PFSK-1 (cell line): ENCODE measurements around the gene HERC3.

ENCODE experiments used
- FOXP2 ChIP-seq: optimal IDR thresholded peaks from 2 replicates; pipeline ENCODE3; 2011; ENCODE audit warnings: borderline replicate concordance, control low read depth, inconsistent platforms; ENCODE audit not compliant: insufficient read depth; ENCODE audit errors: extremely low read length, extremely low read depth
- POLR2AphosphoS5 ChIP-seq: IDR thresholded peaks from 2 replicates; pipeline ENCODE4 v1.6.1; 2012; ENCODE audit warnings: low read depth, mild to moderate bottlenecking, control low read depth, low read length, moderate library complexity
- REST ChIP-seq, 2 experiments: IDR thresholded peaks; 2 replicates each; pipeline versions ENCODE4 v1.6.1 to v1.8.0; 2011 to 2012; ENCODE audit warnings: low read depth in 2 of 2, low read length in 2 of 2, control low read depth in 1 of 2, inconsistent platforms in 1 of 2, mild to moderate bottlenecking in 1 of 2, moderate library complexity in 1 of 2; ENCODE audit not compliant: insufficient read depth in 1 of 2
- TAF1 ChIP-seq: IDR thresholded peaks from 2 replicates; pipeline ENCODE4 v1.6.1; 2012; ENCODE audit warnings: low read length, control low read depth, borderline replicate concordance; ENCODE audit not compliant: insufficient read depth

GRCh38 chr4:88613417-88613875, 21.2 kb downstream of the HERC3 start:
- TF ChIP-seq POLR2AphosphoS5 (no peak), TAF1 (no peak), FOXP2 (no peak), REST (IDR thresholded peaks at IDR 0.05; ENCODE audit: insufficient read depth in 1 of 2, low read depth in 2 of 2, low read length in 2 of 2) (no peak)
